IMR-90 (cell line): Measurements from ENCODE around the gene ZNF764. TPM values are rescaled to one million over a fixed set of nuclear protein-coding genes. Genes with fewer than 3 reads are reported as not detected.

Source experiments
- ATAC-seq: fragments of 200-7000 bp; cut with Tn5 transposase; 2 replicates; pipeline ENCODE4 v1.9.1; 2020; ENCODE audit warnings: low read depth, mild to moderate bottlenecking, moderate library complexity
- BruUV-seq: library from RNA; stranded (reverse); fragments of 400-500 nt; replicated peaks from 2 replicates; lab custom pipeline; 2021; lab: Mats Ljungman, UMichigan
- CTCF ChIA-PET: fragments of 300-600 bp; formaldehyde crosslinking; extraction: SDS; loops from one replicate; lab custom pipeline; 2021; ENCODE audit warnings: antibody characterized with exemption; lab: Yijun Ruan, JAX
- POLR2A ChIA-PET: fragments of 300-600 bp; sonication (Branson Sonifier 250); formaldehyde crosslinking; loops from one replicate; lab custom pipeline; 2022; ENCODE audit warnings: antibody characterized with exemption; ENCODE audit not compliant: unreplicated experiment; lab: Charles Lee
- DNase-seq: peaks from one replicate; pipeline ENCODE4 v3.0.0; 2013
- H2AFZ ChIP-seq: replicated peaks from 2 replicates; pipeline ENCODE3; 2013; ENCODE audit warnings: low read length, mild to moderate bottlenecking; ENCODE audit not compliant: poor library complexity
- H2AK5ac ChIP-seq: 2 replicates; pipeline ENCODE4 v1.6.1; 2013; ENCODE audit warnings: low read depth, low read length, inconsistent platforms
- H2AK9ac ChIP-seq: replicated peaks from 2 replicates; pipeline ENCODE3; 2013; ENCODE audit warnings: mild to moderate bottlenecking, low read depth, low read length, moderate library complexity; ENCODE audit not compliant: poor library complexity
- H2BK120ac ChIP-seq: 2 replicates; pipeline ENCODE4 v1.6.1; 2013; ENCODE audit warnings: low read depth, low read length, inconsistent platforms
- H2BK15ac ChIP-seq: 3 replicates; pipeline ENCODE4 v1.6.1; 2013; ENCODE audit warnings: low read depth, low read length, inconsistent platforms
- H2BK20ac ChIP-seq: 2 replicates; pipeline ENCODE4 v1.6.1; 2013; ENCODE audit warnings: low read depth, mild to moderate bottlenecking, inconsistent platforms, low read length, moderate library complexity
- H2BK5ac ChIP-seq: 2 replicates; pipeline ENCODE4 v1.6.1; 2013; ENCODE audit warnings: mild to moderate bottlenecking, low read depth, low read length, inconsistent platforms; ENCODE audit not compliant: poor library complexity, severe bottlenecking
- H3K14ac ChIP-seq: replicated peaks from 2 replicates; pipeline ENCODE4 v1.6.1; 2013; ENCODE audit warnings: low read depth, low read length, inconsistent platforms
- H3K18ac ChIP-seq: 2 replicates; pipeline ENCODE4 v1.6.1; 2013; ENCODE audit warnings: low read depth, low read length, control low read depth
- H3K23ac ChIP-seq: 2 replicates; pipeline ENCODE4 v1.6.1; 2013; ENCODE audit warnings: low read depth, low read length, inconsistent platforms
- H3K27ac ChIP-seq: 2 replicates; pipeline ENCODE4 v1.5.1; 2013; ENCODE audit warnings: mild to moderate bottlenecking, control low read depth, low read length; ENCODE audit not compliant: insufficient read depth
- H3K27me3 ChIP-seq: 2 replicates; pipeline ENCODE4 v1.6.1; 2013; ENCODE audit warnings: low read length; ENCODE audit not compliant: control insufficient read depth, insufficient read depth
- H3K36me3 ChIP-seq: 2 replicates; pipeline ENCODE4 v1.6.1; 2013; ENCODE audit warnings: low read length, mixed read lengths; ENCODE audit not compliant: control insufficient read depth, insufficient read depth
- H3K4ac ChIP-seq: 2 replicates; pipeline ENCODE4 v1.6.1; 2013; ENCODE audit warnings: low read depth, low read length, inconsistent platforms
- H3K4me1 ChIP-seq: 2 replicates; pipeline ENCODE4 v1.6.1; 2013; ENCODE audit warnings: low read length, mixed read lengths; ENCODE audit not compliant: control insufficient read depth, insufficient read depth
- H3K4me2 ChIP-seq: 2 replicates; pipeline ENCODE4 v1.6.1; 2013; ENCODE audit warnings: low read depth, mild to moderate bottlenecking, control low read depth, low read length, moderate library complexity
- H3K4me3 ChIP-seq: 2 replicates; pipeline ENCODE4 v1.5.1; 2013; ENCODE audit warnings: low read depth, mild to moderate bottlenecking, control low read depth, low read length, moderate library complexity; ENCODE audit not compliant: insufficient read depth
- H3K56ac ChIP-seq: 2 replicates; pipeline ENCODE4 v1.6.1; 2013; ENCODE audit warnings: low read length, inconsistent platforms; ENCODE audit not compliant: insufficient read depth; ENCODE audit errors: extremely low read depth
- H3K79me1 ChIP-seq, 2 experiments: 2 replicates each; pipeline ENCODE4 v1.6.1; 2013; ENCODE audit warnings: low read length in 2 of 2, inconsistent platforms in 1 of 2, low read depth in 1 of 2
- H3K9ac ChIP-seq: 2 replicates; pipeline ENCODE4 v1.6.1; 2013; ENCODE audit warnings: low read depth, low read length, control low read depth
- H3K9me1 ChIP-seq: 2 replicates; pipeline ENCODE4 v1.6.1; 2013; ENCODE audit warnings: low read length, inconsistent platforms; ENCODE audit not compliant: insufficient read depth
- H3K9me3 ChIP-seq: 2 replicates; pipeline ENCODE4 v1.6.1; 2013; ENCODE audit warnings: low read length; ENCODE audit not compliant: control insufficient read depth, insufficient read depth
- H4K20me1 ChIP-seq: 2 replicates; pipeline ENCODE4 v1.6.1; 2013; ENCODE audit warnings: low read length, inconsistent platforms; ENCODE audit not compliant: insufficient read depth
- H4K5ac ChIP-seq: 2 replicates; pipeline ENCODE4 v1.6.1; 2013; ENCODE audit warnings: mild to moderate bottlenecking, low read depth, low read length, control low read depth
- H4K8ac ChIP-seq, 2 experiments: 2 replicates each; pipeline ENCODE4 v1.6.1; 2013; ENCODE audit warnings: low read depth in 2 of 2, low read length in 2 of 2, control low read depth in 1 of 2, inconsistent platforms in 1 of 2
- H4K91ac ChIP-seq: 2 replicates; pipeline ENCODE4 v1.6.1; 2013; ENCODE audit warnings: low read depth, low read length, inconsistent platforms; ENCODE audit not compliant: insufficient read depth
- BHLHE40 ChIP-seq: fragments of 150-350 bp; IDR thresholded peaks from 2 replicates; pipeline ENCODE4 v1.6.1; 2016; ENCODE audit warnings: mild to moderate bottlenecking, low read depth, low read length
- CEBPB ChIP-seq: IDR thresholded peaks from 2 replicates; pipeline ENCODE4 v1.6.1; 2012; ENCODE audit warnings: low read depth, low read length, improper control_type of control experiment
- CHD1 ChIP-seq: IDR thresholded peaks from 2 replicates; pipeline ENCODE4 v1.6.1; 2012; ENCODE audit warnings: low read depth, low read length, improper control_type of control experiment
- CTCF ChIP-seq: conservative IDR thresholded peaks from 2 replicates; pipeline ENCODE4 v1.5.1; 2012; ENCODE audit warnings: mild to moderate bottlenecking, low read depth, low read length, improper control_type of control experiment
- ELK1 ChIP-seq: fragments of 150-350 bp; IDR thresholded peaks from 2 replicates; pipeline ENCODE4 v1.6.1; 2016; ENCODE audit warnings: low read depth, mild to moderate bottlenecking, low read length, moderate library complexity, borderline replicate concordance
- FOS ChIP-seq: fragments of 150-350 bp; IDR thresholded peaks from 2 replicates; pipeline ENCODE4 v1.6.1; 2016; ENCODE audit warnings: low read depth, low read length
- MAFK ChIP-seq: IDR thresholded peaks from 2 replicates; pipeline ENCODE4 v1.6.1; 2012; ENCODE audit warnings: low read depth, low read length, improper control_type of control experiment
- MAZ ChIP-seq: IDR thresholded peaks from 2 replicates; pipeline ENCODE4 v1.6.1; 2012; ENCODE audit warnings: low read depth, mild to moderate bottlenecking, low read length, improper control_type of control experiment, moderate library complexity, borderline replicate concordance
- MXI1 ChIP-seq: IDR thresholded peaks from 2 replicates; pipeline ENCODE4 v1.6.1; 2012; ENCODE audit warnings: low read depth, mild to moderate bottlenecking, low read length, moderate library complexity, borderline replicate concordance
- NFE2L2 ChIP-seq: fragments of 150-350 bp; IDR thresholded peaks from 2 replicates; pipeline ENCODE4 v1.6.1; 2016; ENCODE audit warnings: low read depth, mild to moderate bottlenecking, low read length
- POLR2A ChIP-seq: IDR thresholded peaks from 2 replicates; pipeline ENCODE4 v1.6.1; 2012; ENCODE audit warnings: mild to moderate bottlenecking, low read depth, low read length
- RAD21 ChIP-seq: IDR thresholded peaks from 2 replicates; pipeline ENCODE4 v1.6.1; 2012; ENCODE audit warnings: low read length, improper control_type of control experiment
- RCOR1 ChIP-seq: IDR thresholded peaks from 2 replicates; pipeline ENCODE4 v1.6.1; 2012; ENCODE audit warnings: mild to moderate bottlenecking, low read length, improper control_type of control experiment; ENCODE audit not compliant: insufficient replicate concordance
- RFX5 ChIP-seq: IDR thresholded peaks from 2 replicates; pipeline ENCODE4 v1.8.0; 2012; ENCODE audit warnings: low read depth, mild to moderate bottlenecking, low read length, moderate library complexity
- SMC3 ChIP-seq: fragments of 150-350 bp; IDR thresholded peaks from 2 replicates; pipeline ENCODE4 v1.6.1; 2016; ENCODE audit warnings: low read depth, mild to moderate bottlenecking, antibody characterized with exemption, low read length, moderate library complexity
- USF2 ChIP-seq: fragments of 150-350 bp; IDR thresholded peaks from 2 replicates; pipeline ENCODE4 v1.6.1; 2017; ENCODE audit warnings: mild to moderate bottlenecking, antibody characterized with exemption, low read length, low read depth
- WGBS, 2 experiments: methylation state at CpG; one replicate each; pipeline versions ENCODE4 v1.1.5 to v1.1.7; 2013; ENCODE audit warnings: missing lambda C conversion rate in 2 of 2; ENCODE audit not compliant: insufficient read length in 1 of 2; ENCODE audit errors: extremely low coverage in 2 of 2; 5-methylcytosine and 5-hydroxymethylcytosine counted together
- dilution Hi-C: fragments of 300-500 bp; cut with HindIII; formaldehyde crosslinking; loops from one replicate; pipeline ENCODE4 v1.14.3; 2018; ENCODE audit warnings: low sequenced_read_pairs; ENCODE audit not compliant: unreplicated experiment
- in situ Hi-C: fragments of 300-500 bp; cut with MboI; formaldehyde crosslinking; loops from 3 replicates; pipeline ENCODE4 v1.14.3; 2019; ENCODE audit warnings: low sequenced_read_pairs, inconsistent platforms, mixed read lengths
- intact Hi-C: fragments of 100-400 bp; cut with micrococcal nuclease; formaldehyde crosslinking; loops from 2 replicates; pipeline ENCODE4 v1.10.0; 2022
- polyA plus RNA-seq, 3 experiments: library from polyadenylated mRNA; depleted of rRNA; stranded (reverse); fragments of >200 nt; gene quantifications; 2 replicates each; pipeline ENCODE4 v1.2.3, GENCODE V29; 2012; ENCODE audit warnings: low replicate concordance in 1 of 3
- total RNA-seq: library from RNA; depleted of rRNA; stranded (reverse); fragments of >200 nt; gene quantifications from 2 replicates; pipeline ENCODE4 v1.2.3, GENCODE V29; 2012

Gene ZNF764
- total and polyA plus RNA-seq, 2 of the 4 experiments (the other 2 are of a cell fraction): 2.2 to 4.6 TPM

- no peak overlapping the region for H4K91ac ChIP-seq
- no peak overlapping the region for H4K8ac ChIP-seq
- no peak for DNase-seq
- H3K27ac ChIP-seq: no peak overlapping the region
- H3K18ac ChIP-seq: no peak overlapping the region
- H3K4me2 ChIP-seq: no peak overlapping the region
- no peak overlapping the region for H2BK15ac ChIP-seq
- in situ Hi-C loops: no loop called here
- peaks cover 16 to 43% of the 10 kb centered on the region in 2 experiments; a peak in 2 of 4 replicates for H3K79me1 ChIP-seq
- no peak overlapping the region for H3K4me3 ChIP-seq
- intact Hi-C loops: no loop called here
- H3K56ac ChIP-seq: no peak overlapping the region
- no peak overlapping the region for H2BK20ac ChIP-seq
- 75% methylated on average over 4 of the region's 10 CpGs; no CpG with 5 or more reads in 1 of the 2 experiments for WGBS, 2 experiments
- dilution Hi-C loops: no loop called here
- H3K36me3 ChIP-seq: peaks cover 23% of the 10 kb centered on the region
- TF ChIP-seq BHLHE40 (no peak), USF2 (no peak), MAZ (no peak), CTCF (no peak), MAFK (no peak), RCOR1 (no peak), POLR2A (no peak), RFX5 (no peak), RAD21 (no peak), MXI1 (no peak), NFE2L2 (no peak), SMC3 (no peak), CHD1 (no peak), ELK1 (no peak), CEBPB (no peak), FOS (no peak)
- no peak overlapping the region for H3K4ac ChIP-seq
- no peak overlapping the region for H3K9ac ChIP-seq
- peaks cover 4% of the 10 kb centered on the region; the same call in 1 of the 2 replicates for H3K9me1 ChIP-seq
- no peak overlapping the region for H2BK5ac ChIP-seq
- H3K9me3 ChIP-seq: no peaks in the 10 kb centered on the region
- no peak overlapping the region for H3K23ac ChIP-seq
- H4K5ac ChIP-seq: no peak overlapping the region
- no peak overlapping the region for H2AFZ ChIP-seq
- H2BK120ac ChIP-seq: no peak overlapping the region
- no peaks in the 10 kb centered on the region for H3K4me1 ChIP-seq
- BruUV-seq: no TSS peak
- H3K14ac ChIP-seq: no peak overlapping the region
- no peak for ATAC-seq
- no peak overlapping the region for H2AK9ac ChIP-seq
- ChIA-PET POLR2A (no interaction called here), CTCF (no interaction called here)
- H3K27me3 ChIP-seq: no peaks in the 10 kb centered on the region
- H4K20me1 ChIP-seq: no peaks in the 10 kb centered on the region; the same call in 1 of the 2 replicates
- H2AK5ac ChIP-seq: no peak overlapping the region
Observed at GRCh38 chr16:30556125-30556473, 2.1 kb downstream of the ZNF764 start.
